ENCODE data around the gene ETV2. TPM values are rescaled to one million over a fixed set of nuclear protein-coding genes. Genes with fewer than 3 reads are reported as not detected.

ETV2 gene
- total RNA-seq, 1 donor from 2014 or later, result 0.45 TPM

- no peak for FAIRE-seq
- no peaks in the 10 kb centered on the region for H3K9me3 Mint-ChIP-seq (ENCODE audit: unreplicated experiment)
- Histone ChIP-seq H3K27ac (ENCODE audit: low read depth, low read length) (no peak overlapping the region), H3K36me3 (ENCODE audit: insufficient read depth, low read length) (peaks cover 37% of the 10 kb centered on the region), H3K9ac (ENCODE audit: low read length) (no peak overlapping the region), H4K20me1 (ENCODE audit: insufficient read depth, low read length) (no peaks in the 10 kb centered on the region), H3K4me1 (ENCODE audit: insufficient read depth, low read length) (no peaks in the 10 kb centered on the region), H2AFZ (ENCODE audit: low read depth, low read length) (no peak overlapping the region), H3K4me3 (ENCODE audit: insufficient read depth, low read depth, low read length) (no peak overlapping the region), H3K4me2 (ENCODE audit: low read length) (no peak overlapping the region), H3K79me2 (ENCODE audit: insufficient read depth, low read length) (peaks cover 23% of the 10 kb centered on the region), H3K27me3 (ENCODE audit: insufficient read depth, low read length) (no peaks in the 10 kb centered on the region), H3K9me3 (ENCODE audit: insufficient read depth, low read depth, low read length) (no peaks in the 10 kb centered on the region)
- TF ChIP-seq EZH2 (IDR thresholded peaks at IDR 0.05; ENCODE audit: insufficient read depth, low read length), result no peak
- no peak for TF ChIP-seq CTCF (IDR thresholded peaks at IDR 0.05; ENCODE audit: insufficient read depth, low read depth, low read length)
- DNase-seq (ENCODE audit: low read depth), result no peak
- peaks cover 14% of the 10 kb centered on the region for H3K36me3 Mint-ChIP-seq (ENCODE audit: low read depth, unreplicated experiment)
- no peaks in the 10 kb centered on the region for H3K27me3 Mint-ChIP-seq (ENCODE audit: low read depth, unreplicated experiment)
- H3K4me3 Mint-ChIP-seq (ENCODE audit: unreplicated experiment), result no peak overlapping the region
- H3K4me1 Mint-ChIP-seq (ENCODE audit: low read depth, unreplicated experiment), result peaks cover 2% of the 10 kb centered on the region
- no peak overlapping the region for H3K27ac Mint-ChIP-seq (ENCODE audit: unreplicated experiment)
These were observed 7.7 kb upstream of the ETV2 start for GRCh38 chr19:35633727-35634440.

- H2AFZ ChIP-seq (ENCODE audit: low read depth, low read length), result no peak overlapping the region
- no peaks in the 10 kb centered on the region for H3K9me3 ChIP-seq (ENCODE audit: insufficient read depth, low read depth, low read length)
- Mint-ChIP-seq H3K27me3 (ENCODE audit: low read depth, unreplicated experiment) (no peaks in the 10 kb centered on the region), H3K27ac (ENCODE audit: unreplicated experiment) (no peak overlapping the region), H3K36me3 (ENCODE audit: low read depth, unreplicated experiment) (peaks cover 11% of the 10 kb centered on the region), H3K4me3 (ENCODE audit: unreplicated experiment) (no peak overlapping the region), H3K9me3 (ENCODE audit: unreplicated experiment) (no peaks in the 10 kb centered on the region), H3K4me1 (ENCODE audit: low read depth, unreplicated experiment) (no peaks in the 10 kb centered on the region)
- H3K27ac ChIP-seq (ENCODE audit: low read depth, low read length), result no peak overlapping the region
- H3K27me3 ChIP-seq (ENCODE audit: insufficient read depth, low read length), result no peaks in the 10 kb centered on the region
- H3K36me3 ChIP-seq (ENCODE audit: insufficient read depth, low read length), result peaks cover 28% of the 10 kb centered on the region
- H3K4me3 ChIP-seq (ENCODE audit: insufficient read depth, low read depth, low read length), result no peak overlapping the region
- H4K20me1 ChIP-seq (ENCODE audit: insufficient read depth, low read length), result no peaks in the 10 kb centered on the region
- H3K9ac ChIP-seq (ENCODE audit: low read length), result no peak overlapping the region
- H3K4me1 ChIP-seq (ENCODE audit: insufficient read depth, low read length), result peaks cover 4% of the 10 kb centered on the region
- TF ChIP-seq EZH2 (IDR thresholded peaks at IDR 0.05; ENCODE audit: insufficient read depth, low read length), result no peak
- no peak for TF ChIP-seq CTCF (IDR thresholded peaks at IDR 0.05; ENCODE audit: insufficient read depth, low read depth, low read length)
- no peak overlapping the region for H3K4me2 ChIP-seq (ENCODE audit: low read length)
- FAIRE-seq (no peak), DNase-seq (ENCODE audit: low read depth) (no peak)
- H3K79me2 ChIP-seq (ENCODE audit: insufficient read depth, low read length), result peaks cover under 1% of the 10 kb centered on the region
These were observed 4.9 kb upstream of the ETV2 start for GRCh38 chr19:35636651-35637050.

GRCh38 chr19:35637165-35637564 lies 4.4 kb upstream of the ETV2 start:
- H3K4me2 ChIP-seq (ENCODE audit: low read length), result no peak overlapping the region
- no peak for FAIRE-seq
- no peaks in the 10 kb centered on the region for H3K9me3 ChIP-seq (ENCODE audit: insufficient read depth, low read depth, low read length)
- H4K20me1 ChIP-seq (ENCODE audit: insufficient read depth, low read length), result no peaks in the 10 kb centered on the region
- peaks cover 24% of the 10 kb centered on the region for H3K36me3 ChIP-seq (ENCODE audit: insufficient read depth, low read length)
- H3K9ac ChIP-seq (ENCODE audit: low read length), result no peak overlapping the region
- no peak overlapping the region for H3K27ac ChIP-seq (ENCODE audit: low read depth, low read length)
- no peak overlapping the region for H3K4me3 ChIP-seq (ENCODE audit: insufficient read depth, low read depth, low read length)
- H3K4me1 ChIP-seq (ENCODE audit: insufficient read depth, low read length), result peaks cover 4% of the 10 kb centered on the region
- Mint-ChIP-seq H3K4me3 (ENCODE audit: unreplicated experiment) (no peak overlapping the region), H3K36me3 (ENCODE audit: low read depth, unreplicated experiment) (peaks cover 11% of the 10 kb centered on the region), H3K27me3 (ENCODE audit: low read depth, unreplicated experiment) (no peaks in the 10 kb centered on the region), H3K27ac (ENCODE audit: unreplicated experiment) (no peak overlapping the region), H3K9me3 (ENCODE audit: unreplicated experiment) (no peaks in the 10 kb centered on the region), H3K4me1 (ENCODE audit: low read depth, unreplicated experiment) (no peaks in the 10 kb centered on the region)
- no peaks in the 10 kb centered on the region for H3K79me2 ChIP-seq (ENCODE audit: insufficient read depth, low read length)
- H2AFZ ChIP-seq (ENCODE audit: low read depth, low read length), result no peak overlapping the region
- H3K27me3 ChIP-seq (ENCODE audit: insufficient read depth, low read length), result no peaks in the 10 kb centered on the region
- DNase-seq (ENCODE audit: low read depth), result no peak
- TF ChIP-seq CTCF (IDR thresholded peaks at IDR 0.05; ENCODE audit: insufficient read depth, low read depth, low read length) (no peak), EZH2 (IDR thresholded peaks at IDR 0.05; ENCODE audit: insufficient read depth, low read length) (no peak)
